Colonic mucosa (tissue), 4 donors: ENCODE data around the gene CCDC12. TPM values are rescaled to one million over a fixed set of nuclear protein-coding genes. Genes with fewer than 3 reads are reported as not detected.

Experiments used
- DNase-seq: peaks from one replicate; pipeline ENCODE4 v3.0.0-alpha.2; 2020
- H3K27ac ChIP-seq: fragments of 200-600 bp; one replicate; pipeline ENCODE4 v1.8.0; 2021
- H3K27me3 ChIP-seq: fragments of 200-600 bp; one replicate; pipeline ENCODE4 v1.8.0; 2021
- H3K36me3 ChIP-seq: fragments of 200-600 bp; one replicate; pipeline ENCODE4 v1.8.0; 2021
- H3K4me1 ChIP-seq: fragments of 200-600 bp; one replicate; pipeline ENCODE4 v1.8.0; 2021; ENCODE audit warnings: mild to moderate bottlenecking
- H3K4me3 ChIP-seq: fragments of 200-600 bp; one replicate; pipeline ENCODE4 v1.8.0; 2021
- H3K9ac ChIP-seq, 2 donors: one replicate each; pipeline ENCODE4 v1.7.0; 2013; ENCODE audit warnings: control low read depth in 2 of 2, low read depth in 2 of 2, low read length in 2 of 2
- H3K9me3 ChIP-seq: fragments of 200-600 bp; one replicate; pipeline ENCODE4 v1.8.0; 2021
- CTCF ChIP-seq: fragments of 200-600 bp; IDR thresholded peaks from one replicate; pipeline ENCODE4 v1.8.0; 2022; ENCODE audit warnings: antibody characterized with exemption, mild to moderate bottlenecking
- intact Hi-C: fragments of 100-400 bp; cut with DNase I; formaldehyde crosslinking; loops from one replicate; pipeline ENCODE4 v1.14.1; 2022
- total RNA-seq, 2 donors: library from RNA; stranded (reverse); fragmentation: NEBNext Ultra II Directional in 1 of 2; extraction: Animal tissue kit (Norgen Biotek cat#: 25700) in 1 of 2; gene quantifications; one replicate each; pipeline ENCODE4 v1.2.1, GENCODE V29; 2021
- donor health status: healthy.
- donor health status: DM: no; HTN: no; CAD: no.
- donor health status: DM: no; HTN: no; CAD: no.

Gene CCDC12
- total RNA-seq, 2 donors from 2014 or later, result 34.1 to 55.7 TPM

DNA sequence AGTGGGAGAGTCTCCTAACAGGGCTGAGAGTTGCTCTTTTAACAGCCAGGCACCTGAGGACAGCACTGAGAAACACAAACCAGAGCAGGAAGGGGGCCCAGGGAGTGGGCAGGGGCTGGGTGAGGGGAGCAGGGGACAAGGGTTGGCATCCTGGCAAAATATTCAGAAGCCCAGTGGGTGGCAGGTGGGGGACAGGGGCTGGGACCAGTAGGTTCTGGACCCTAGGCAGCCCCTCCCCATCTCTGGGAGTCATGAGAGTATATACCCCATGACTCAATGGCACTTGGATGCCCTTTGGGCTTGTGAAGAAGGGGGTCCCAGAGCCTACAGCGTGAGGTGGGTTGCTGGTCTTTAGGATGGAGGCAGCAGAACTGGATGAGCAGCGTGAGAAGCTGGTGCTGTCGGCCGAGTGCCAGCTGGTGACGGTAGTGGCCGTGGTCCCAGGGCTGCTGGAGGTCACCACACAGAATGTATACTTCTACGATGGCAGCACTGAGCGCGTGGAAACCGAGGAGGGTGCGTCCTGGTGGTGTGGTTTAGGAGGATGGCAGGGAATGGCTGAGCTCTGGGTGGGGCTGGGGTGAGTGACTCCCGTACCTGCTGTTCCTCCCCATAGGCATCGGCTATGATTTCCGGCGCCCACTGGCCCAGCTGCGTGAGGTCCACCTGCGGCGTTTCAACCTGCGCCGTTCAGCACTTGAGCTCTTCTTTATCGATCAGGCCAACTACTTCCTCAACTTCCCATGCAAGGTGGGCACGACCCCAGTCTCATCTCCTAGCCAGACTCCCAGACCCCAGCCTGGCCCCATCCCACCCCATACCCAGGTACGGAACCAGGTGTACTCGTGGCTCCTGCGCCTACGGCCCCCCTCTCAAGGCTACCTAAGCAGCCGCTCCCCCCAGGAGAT lies 27.2 kb upstream of the CCDC12 start:
- TF ChIP-seq CTCF, result no peak
- H3K4me1 ChIP-seq, result no peaks in the 10 kb centered on the region
- no peaks in the 10 kb centered on the region for H3K9me3 ChIP-seq
- intact Hi-C loops, result no loop called here
- no peak overlapping the region for H3K27ac ChIP-seq
- H3K4me3 ChIP-seq, result no peak overlapping the region
- peaks cover 18% of the 10 kb centered on the region for H3K36me3 ChIP-seq
- H3K9ac ChIP-seq, result no peak overlapping the region
- DNase-seq, result no peak
- H3K27me3 ChIP-seq, result no peaks in the 10 kb centered on the region

GRCh38 chr3:47003056-47003410 lies 26.5 kb upstream of the CCDC12 start:
- Histone ChIP-seq H3K4me3 (no peak overlapping the region), H3K9ac (no peak overlapping the region), H3K36me3 (peaks cover 18% of the 10 kb centered on the region), H3K9me3 (no peaks in the 10 kb centered on the region), H3K4me1 (no peaks in the 10 kb centered on the region), H3K27ac (no peak overlapping the region), H3K27me3 (no peaks in the 10 kb centered on the region)
- no peak for DNase-seq
- TF ChIP-seq CTCF, result no peak
- intact Hi-C loops, result no loop called here

DNA sequence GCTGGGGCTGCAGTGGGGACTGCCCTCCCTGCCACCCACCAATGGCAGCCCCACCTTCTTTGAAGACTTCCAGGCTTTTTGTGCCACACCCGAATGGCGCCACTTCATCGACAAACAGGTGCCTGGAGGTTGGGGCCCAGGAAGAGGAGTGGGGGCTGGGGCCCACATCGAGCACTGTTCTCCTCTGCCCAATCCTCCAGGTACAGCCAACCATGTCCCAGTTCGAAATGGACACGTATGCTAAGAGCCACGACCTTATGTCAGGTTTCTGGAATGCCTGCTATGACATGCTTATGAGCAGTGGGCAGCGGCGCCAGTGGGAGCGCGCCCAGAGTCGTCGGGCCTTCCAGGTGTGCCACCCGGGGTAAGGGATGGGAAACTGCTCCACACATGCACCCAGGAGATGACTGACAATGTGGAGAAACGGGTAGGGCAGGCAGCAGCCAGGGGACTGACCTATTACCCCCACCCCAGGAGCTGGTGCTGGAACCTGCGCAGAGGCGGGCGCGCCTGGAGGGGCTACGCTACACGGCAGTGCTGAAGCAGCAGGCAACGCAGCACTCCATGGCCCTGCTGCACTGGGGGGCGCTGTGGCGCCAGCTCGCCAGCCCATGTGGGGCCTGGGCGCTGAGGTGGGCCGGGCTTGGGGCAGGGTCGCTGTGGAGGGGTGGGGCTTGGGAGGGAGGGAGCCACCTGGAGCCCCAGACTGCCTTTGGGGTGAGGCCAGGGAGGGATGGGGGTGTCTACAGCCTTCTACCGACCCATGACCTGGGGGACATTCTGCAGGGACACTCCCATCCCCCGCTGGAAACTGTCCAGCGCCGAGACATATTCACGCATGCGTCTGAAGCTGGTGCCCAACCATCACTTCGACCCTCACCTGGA lies 25.9 kb upstream of the CCDC12 start:
- no peaks in the 10 kb centered on the region for H3K27me3 ChIP-seq
- no peak overlapping the region for H3K9ac ChIP-seq
- H3K36me3 ChIP-seq, result peaks cover 18% of the 10 kb centered on the region
- TF ChIP-seq CTCF, result no peak
- H3K27ac ChIP-seq, result no peak overlapping the region
- intact Hi-C loops, result no loop called here
- no peaks in the 10 kb centered on the region for H3K4me1 ChIP-seq
- no peak for DNase-seq
- no peaks in the 10 kb centered on the region for H3K9me3 ChIP-seq
- no peak overlapping the region for H3K4me3 ChIP-seq

GRCh38 chr3:47001731-47002170 lies 25.2 kb upstream of the CCDC12 start:
- Histone ChIP-seq H3K4me1 (no peaks in the 10 kb centered on the region), H3K36me3 (peaks cover 18% of the 10 kb centered on the region), H3K27me3 (no peaks in the 10 kb centered on the region), H3K9ac (no peak overlapping the region), H3K9me3 (no peaks in the 10 kb centered on the region), H3K27ac (no peak overlapping the region), H3K4me3 (no peak overlapping the region)
- intact Hi-C loops, result no loop called here
- no peak for TF ChIP-seq CTCF
- DNase-seq, result no peak

DNA sequence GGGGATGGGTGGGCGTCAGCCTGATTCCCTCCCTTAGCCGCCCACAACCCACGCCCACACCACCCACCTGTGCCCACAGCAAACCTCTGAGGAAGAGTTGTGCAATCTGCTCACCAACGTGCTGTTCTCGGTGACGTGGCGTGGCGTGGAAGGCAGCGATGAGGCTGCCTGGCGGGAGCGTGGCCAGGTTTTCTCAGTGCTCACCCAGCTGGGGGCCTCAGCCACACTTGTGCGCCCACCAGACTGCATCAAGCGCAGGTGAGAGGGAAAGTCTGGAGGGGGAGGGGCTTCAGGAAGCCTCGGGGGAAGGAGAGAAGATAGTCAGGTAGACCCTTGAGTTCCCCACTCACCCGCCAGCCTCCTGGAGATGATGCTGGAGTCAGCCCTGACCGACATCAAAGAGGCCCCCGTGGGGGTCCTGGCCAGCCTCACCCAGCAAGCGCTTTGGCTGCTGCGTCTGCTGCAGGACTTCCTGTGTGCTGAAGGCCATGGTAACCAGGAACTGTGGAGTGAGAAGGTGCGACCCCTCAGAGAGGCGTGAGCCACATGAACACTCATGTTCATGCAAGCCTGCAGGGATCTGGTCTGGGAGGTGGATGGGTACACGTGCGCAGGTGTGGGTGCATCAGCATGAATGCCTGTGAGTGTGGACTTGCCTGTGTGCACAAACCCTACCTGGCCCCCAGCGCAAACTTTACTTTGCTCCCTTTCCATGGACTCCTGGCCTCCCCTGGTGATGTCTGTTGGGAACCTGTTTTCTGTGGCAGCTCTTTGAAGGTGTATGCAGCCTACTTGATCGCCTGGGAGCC lies 24.6 kb upstream of the CCDC12 start:
- DNase-seq, result no peak

More for the DNA sequence above, 24.6 kb upstream of the CCDC12 start:
- Histone ChIP-seq H3K27me3 (no peaks in the 10 kb centered on the region), H3K27ac (no peak overlapping the region), H3K36me3 (peaks cover 18% of the 10 kb centered on the region), H3K4me3 (no peak overlapping the region), H3K9ac (no peak overlapping the region), H3K4me1 (no peaks in the 10 kb centered on the region), H3K9me3 (no peaks in the 10 kb centered on the region)
- TF ChIP-seq CTCF, result no peak
- intact Hi-C loops, result no loop called here
